Mucosa of stomach (tissue), 1 donor: ENCODE data around the gene ZNF761.
"Not testable (repeated sequence)": the region's sequence is repeated elsewhere in the genome, so short reads cannot be mapped to it uniquely, and the experiment has no call there.

Source experiments
- H3K27me3 ChIP-seq: one replicate; pipeline ENCODE4 v1.7.0; 2013; ENCODE audit warnings: mild to moderate bottlenecking, low read length; ENCODE audit not compliant: control insufficient read depth, insufficient read depth
- H3K36me3 ChIP-seq: one replicate; pipeline ENCODE4 v1.7.0; 2013; ENCODE audit warnings: low read length; ENCODE audit not compliant: control insufficient read depth, insufficient read depth
- H3K4me1 ChIP-seq: one replicate; pipeline ENCODE4 v1.7.0; 2013; ENCODE audit warnings: mild to moderate bottlenecking, low read length; ENCODE audit not compliant: control insufficient read depth, insufficient read depth
- H3K4me3 ChIP-seq: one replicate; pipeline ENCODE4 v1.7.0; 2013; ENCODE audit warnings: low read length
- H3K9ac ChIP-seq: one replicate; pipeline ENCODE4 v1.7.0; 2013; ENCODE audit warnings: mild to moderate bottlenecking, low read length, moderate library complexity
- H3K9me3 ChIP-seq: one replicate; pipeline ENCODE4 v1.7.0; 2013; ENCODE audit warnings: mild to moderate bottlenecking, low read length, moderate library complexity; ENCODE audit not compliant: control insufficient read depth
- donor health status: Pancreatic carcinoma.

Gene ZNF761

GRCh38 chr19:53420520-53421315 is 11.1 kb upstream of the ZNF761 start:
- H3K9me3 ChIP-seq, H3K9ac ChIP-seq, H3K4me1 ChIP-seq, H3K4me3 ChIP-seq, H3K36me3 ChIP-seq, H3K27me3 ChIP-seq: not testable (repeated sequence)

DNA sequence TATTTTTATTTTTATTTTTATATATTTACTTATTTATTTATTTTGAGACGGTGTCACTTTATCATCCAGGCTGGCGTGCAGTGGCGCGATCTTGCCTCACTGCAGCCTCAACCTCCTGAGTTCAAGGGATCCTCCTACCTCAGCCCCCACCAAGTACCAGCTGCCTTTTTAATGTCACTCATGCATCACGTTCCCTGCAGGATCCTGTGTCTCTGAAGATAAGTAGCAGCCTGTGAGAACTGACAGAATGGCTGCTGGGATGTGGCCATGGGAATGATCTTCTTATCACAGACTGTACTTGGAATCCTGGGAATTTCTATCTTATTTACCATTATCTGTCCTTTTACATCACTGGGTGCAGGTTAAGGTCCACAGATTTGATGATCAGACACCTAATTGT is 9.2 kb upstream of the ZNF761 start:
- no peaks in the 10 kb centered on the region for H3K27me3 ChIP-seq
- H3K4me3 ChIP-seq, result no peak overlapping the region
- peaks cover 3% of the 10 kb centered on the region for H3K4me1 ChIP-seq
- H3K9me3 ChIP-seq, result no peaks in the 10 kb centered on the region
- H3K9ac ChIP-seq, result no peak overlapping the region
- no peaks in the 10 kb centered on the region for H3K36me3 ChIP-seq

DNA sequence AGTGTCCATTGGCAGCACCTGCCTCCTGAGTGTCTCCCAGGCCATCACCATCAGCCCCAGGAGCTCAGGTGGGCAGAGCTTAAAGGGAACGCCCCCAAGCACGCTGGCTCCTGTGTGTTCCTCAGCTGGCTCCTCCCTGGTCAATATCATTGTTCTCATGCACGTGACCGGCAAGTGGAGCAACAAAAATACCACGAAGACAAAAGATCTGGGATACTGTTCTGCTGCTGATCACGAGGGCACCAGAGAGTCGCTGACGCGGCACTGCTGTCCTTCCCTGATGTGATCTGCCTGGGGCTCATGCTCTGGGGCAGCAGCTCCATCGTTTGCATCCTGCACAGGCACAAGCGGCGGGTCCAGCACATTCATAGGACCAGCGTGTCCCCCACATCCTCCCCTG is 8.7 kb upstream of the ZNF761 start:
- H3K4me3 ChIP-seq, H3K9ac ChIP-seq, H3K27me3 ChIP-seq, H3K9me3 ChIP-seq, H3K36me3 ChIP-seq, H3K4me1 ChIP-seq: not testable (repeated sequence)

DNA sequence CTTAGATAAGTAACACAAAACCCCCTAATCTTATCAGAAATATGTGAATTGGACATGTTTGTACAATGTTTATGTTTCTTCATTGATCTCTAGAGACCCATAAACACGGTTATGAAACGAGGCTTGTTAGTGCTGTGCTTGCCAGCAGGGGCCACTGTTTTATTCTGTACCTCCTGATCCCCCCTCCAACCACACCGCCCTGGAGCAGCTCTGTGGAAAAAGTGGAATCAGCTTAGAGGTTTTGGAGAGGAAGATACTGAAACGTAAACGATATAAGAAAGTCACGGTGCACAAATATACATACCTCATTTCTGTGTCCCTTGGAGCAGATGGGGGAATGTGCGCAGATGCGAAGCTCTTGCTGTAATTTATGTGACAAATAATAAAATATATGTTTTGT is 8.1 kb upstream of the ZNF761 start:
- H3K27me3 ChIP-seq, H3K36me3 ChIP-seq, H3K9ac ChIP-seq, H3K4me3 ChIP-seq, H3K4me1 ChIP-seq, H3K9me3 ChIP-seq: not testable (repeated sequence)

DNA sequence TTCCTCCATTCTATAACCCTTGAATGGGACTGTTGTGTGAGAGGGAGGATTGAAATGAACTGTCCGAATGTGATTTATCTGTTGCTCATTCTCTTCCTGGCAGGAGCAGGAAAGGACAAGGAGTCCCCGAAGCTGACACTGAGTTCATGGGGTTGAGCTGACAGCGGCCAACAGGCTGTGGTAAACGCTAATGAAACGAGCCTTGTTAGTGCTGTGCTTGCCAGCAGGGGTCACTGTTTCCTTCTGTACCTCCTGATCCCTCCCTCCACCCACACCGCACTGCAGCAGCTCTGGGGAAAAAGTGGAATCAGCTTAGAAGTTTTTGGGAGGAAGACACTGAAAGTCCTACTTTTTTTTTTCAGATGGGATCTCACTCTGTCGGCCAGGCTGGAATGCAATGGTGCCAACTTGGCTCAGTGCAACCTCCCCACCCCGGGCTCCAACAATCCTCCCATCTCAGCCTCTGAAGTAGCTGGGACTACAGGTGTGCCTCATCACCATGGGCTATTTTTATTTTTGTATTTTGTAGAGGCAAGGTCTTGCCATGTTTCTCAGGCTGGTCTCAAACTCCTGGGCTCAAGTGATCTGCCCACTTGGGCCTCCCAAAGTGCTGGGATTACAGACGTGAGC is 6.7 kb upstream of the ZNF761 start:
- Histone ChIP-seq H3K36me3 (no peaks in the 10 kb centered on the region), H3K4me1 (peaks cover 3% of the 10 kb centered on the region), H3K27me3 (no peaks in the 10 kb centered on the region), H3K9ac (no peak overlapping the region), H3K9me3 (no peaks in the 10 kb centered on the region), H3K4me3 (no peak overlapping the region)

GRCh38 chr19:53432088-53432661 is 391 bp downstream of the ZNF761 start:
- H3K36me3 ChIP-seq, result no peaks in the 10 kb centered on the region
- H3K9ac ChIP-seq, result peak overlapping the region; percentile 83
- no peaks in the 10 kb centered on the region for H3K27me3 ChIP-seq
- H3K9me3 ChIP-seq, result no peaks in the 10 kb centered on the region
- H3K4me1 ChIP-seq, result no peaks in the 10 kb centered on the region
- H3K4me3 ChIP-seq, result peak overlapping the region; percentile 80

DNA sequence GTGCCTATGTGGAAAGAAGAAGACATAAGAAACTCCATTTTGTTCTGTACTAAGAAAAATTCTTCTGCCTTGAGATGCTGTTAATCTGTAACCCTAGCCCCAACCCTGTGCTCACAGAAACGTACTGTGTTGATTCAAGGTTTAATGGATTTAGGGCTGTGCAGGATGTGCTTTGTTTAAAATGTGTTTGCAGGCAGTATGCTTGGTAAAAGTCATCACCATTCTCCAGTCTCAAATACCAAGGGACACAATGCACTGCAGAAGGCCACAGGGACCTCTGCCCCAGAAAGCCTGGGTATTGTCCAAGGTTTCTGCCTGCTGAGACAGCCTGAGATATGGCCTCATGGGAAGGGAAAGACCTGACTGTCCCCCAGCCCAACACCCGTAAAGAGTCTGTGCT is 12.0 kb downstream of the ZNF761 start:
- H3K4me1 ChIP-seq, H3K36me3 ChIP-seq, H3K27me3 ChIP-seq, H3K9ac ChIP-seq: not testable (repeated sequence)
- peaks cover 19% of the 10 kb centered on the region for H3K9me3 ChIP-seq
- peak overlapping the region; percentile 19 for H3K4me3 ChIP-seq

GRCh38 chr19:53447196-53447595 is 15.4 kb downstream of the ZNF761 start:
- peaks cover 15% of the 10 kb centered on the region for H3K9me3 ChIP-seq
- H3K27me3 ChIP-seq, H3K9ac ChIP-seq, H3K4me1 ChIP-seq, H3K36me3 ChIP-seq, H3K4me3 ChIP-seq: not testable (repeated sequence)

- no peaks in the 10 kb centered on the region for H3K4me1 ChIP-seq
- H3K9me3 ChIP-seq, result peaks cover 23% of the 10 kb centered on the region
- no peak overlapping the region for H3K9ac ChIP-seq
- H3K4me3 ChIP-seq, result no peak overlapping the region
- no peaks in the 10 kb centered on the region for H3K36me3 ChIP-seq
- no peaks in the 10 kb centered on the region for H3K27me3 ChIP-seq
Observed at GRCh38 chr19:53455828-53456227, 24.0 kb downstream of the ZNF761 start.

GRCh38 chr19:53460131-53460721 is 28.4 kb downstream of the ZNF761 start:
- H3K27me3 ChIP-seq, H3K4me3 ChIP-seq, H3K9ac ChIP-seq, H3K36me3 ChIP-seq, H3K4me1 ChIP-seq: not testable (repeated sequence)
- H3K9me3 ChIP-seq, result peaks cover 20% of the 10 kb centered on the region

- Histone ChIP-seq H3K9ac (no peak overlapping the region), H3K36me3 (no peaks in the 10 kb centered on the region), H3K9me3 (peaks cover 7% of the 10 kb centered on the region), H3K27me3 (peaks cover 3% of the 10 kb centered on the region), H3K4me3 (no peak overlapping the region), H3K4me1 (no peaks in the 10 kb centered on the region)
Observed at GRCh38 chr19:53461866-53462265, 30.1 kb downstream of the ZNF761 start.

DNA sequence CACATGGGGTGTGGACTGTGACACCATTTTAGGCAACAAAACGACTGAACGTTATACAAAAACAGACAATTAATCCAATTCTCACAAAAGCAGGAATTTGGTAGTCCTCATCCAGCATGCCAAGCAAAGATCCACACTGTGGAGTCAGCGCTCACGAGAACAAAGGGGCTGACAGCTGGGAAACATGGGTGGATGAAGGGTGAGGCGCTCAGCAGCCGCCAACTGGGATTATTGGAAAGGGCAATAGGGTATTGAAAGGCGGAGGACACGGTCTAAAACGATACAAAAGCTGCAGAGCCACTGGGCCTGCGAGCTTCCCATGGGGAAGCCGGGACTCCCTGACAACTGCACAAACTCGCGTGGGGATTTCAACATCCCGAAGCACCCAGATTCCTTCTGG is 31.1 kb downstream of the ZNF761 start:
- peaks cover 3% of the 10 kb centered on the region for H3K27me3 ChIP-seq
- H3K4me3 ChIP-seq, result no peak overlapping the region
- no peak overlapping the region for H3K9ac ChIP-seq
- H3K4me1 ChIP-seq, result no peaks in the 10 kb centered on the region
- H3K36me3 ChIP-seq, result no peaks in the 10 kb centered on the region
- H3K9me3 ChIP-seq, result peaks cover 2% of the 10 kb centered on the region
